ENCODE data around the gene BMPER.

DNA sequence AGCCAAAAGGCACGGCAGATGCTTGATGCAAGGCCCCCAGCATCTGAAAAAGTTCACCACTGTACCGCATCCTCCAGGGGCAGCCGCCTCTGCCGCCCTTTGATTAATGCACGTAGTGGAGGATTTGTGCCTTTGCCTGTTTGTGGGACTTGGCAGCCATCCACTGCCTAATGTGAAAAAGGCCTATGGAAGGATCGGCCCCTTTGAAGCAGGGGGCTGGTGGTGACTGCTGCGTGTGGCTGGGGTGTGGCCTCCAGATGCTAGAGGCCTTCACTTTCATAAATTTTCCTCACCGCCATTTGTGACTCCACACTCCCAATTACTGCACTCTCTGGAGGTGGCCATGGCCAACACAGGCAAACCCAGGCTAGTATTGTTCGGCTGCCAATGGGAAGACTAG is 226.0 kb downstream of the BMPER start:
- TF ChIP-seq, protein P1, sequence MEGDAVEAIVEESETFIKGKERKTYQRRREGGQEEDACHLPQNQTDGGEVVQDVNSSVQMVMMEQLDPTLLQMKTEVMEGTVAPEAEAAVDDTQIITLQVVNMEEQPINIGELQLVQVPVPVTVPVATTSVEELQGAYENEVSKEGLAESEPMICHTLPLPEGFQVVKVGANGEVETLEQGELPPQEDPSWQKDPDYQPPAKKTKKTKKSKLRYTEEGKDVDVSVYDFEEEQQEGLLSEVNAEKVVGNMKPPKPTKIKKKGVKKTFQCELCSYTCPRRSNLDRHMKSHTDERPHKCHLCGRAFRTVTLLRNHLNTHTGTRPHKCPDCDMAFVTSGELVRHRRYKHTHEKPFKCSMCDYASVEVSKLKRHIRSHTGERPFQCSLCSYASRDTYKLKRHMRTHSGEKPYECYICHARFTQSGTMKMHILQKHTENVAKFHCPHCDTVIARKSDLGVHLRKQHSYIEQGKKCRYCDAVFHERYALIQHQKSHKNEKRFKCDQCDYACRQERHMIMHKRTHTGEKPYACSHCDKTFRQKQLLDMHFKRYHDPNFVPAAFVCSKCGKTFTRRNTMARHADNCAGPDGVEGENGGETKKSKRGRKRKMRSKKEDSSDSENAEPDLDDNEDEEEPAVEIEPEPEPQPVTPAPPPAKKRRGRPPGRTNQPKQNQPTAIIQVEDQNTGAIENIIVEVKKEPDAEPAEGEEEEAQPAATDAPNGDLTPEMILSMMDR (IDR thresholded peaks at IDR 0.05): no peak
- no peak for TF ChIP-seq POLR2A (IDR thresholded peaks at IDR 0.05)

All from stomach (tissue), 4 donors.